HFFc6 (cell line): Measurements from ENCODE around the gene ARHGEF26. TPM values are rescaled to one million over a fixed set of nuclear protein-coding genes. Genes with fewer than 3 reads are reported as not detected.

Experiments
- DNase-seq: peaks from one replicate; pipeline ENCODE4 v3.0.0-alpha.2; 2018
- H3K27ac Mint-ChIP-seq: 2 replicates; pipeline ENCODE4 v1.8.0; 2020; ENCODE audit warnings: mild to moderate bottlenecking, mixed read lengths
- H3K27me3 Mint-ChIP-seq: 2 replicates; pipeline ENCODE4 v1.8.0; 2021; ENCODE audit warnings: mild to moderate bottlenecking, moderate library complexity, mixed read lengths; ENCODE audit not compliant: insufficient read depth
- H3K36me3 Mint-ChIP-seq: 2 replicates; pipeline ENCODE4 v1.8.0; 2021; ENCODE audit warnings: low read depth, mixed read lengths
- H3K4me1 Mint-ChIP-seq: 2 replicates; pipeline ENCODE4 v1.8.0; 2020; ENCODE audit warnings: low read depth, mixed read lengths
- H3K4me3 Mint-ChIP-seq: 2 replicates; pipeline ENCODE4 v1.8.0; 2020; ENCODE audit warnings: mild to moderate bottlenecking, moderate library complexity, mixed read lengths
- H3K9me3 Mint-ChIP-seq: 2 replicates; pipeline ENCODE4 v1.8.0; 2020; ENCODE audit warnings: mild to moderate bottlenecking, mixed read lengths
- CTCF ChIP-seq: fragments of 200-600 bp; sonication (generic); IDR thresholded peaks from 2 replicates; pipeline ENCODE4 v1.5.0; 2021; ENCODE audit warnings: antibody characterized with exemption, mild to moderate bottlenecking
- total RNA-seq, 6 experiments: library from RNA; stranded (reverse); fragmentation: NEBNext Ultra II Directional; extraction: Animal tissue kit (Norgen Biotek cat#: 25700); gene quantifications; 2 replicates in 1 of 6; 3 replicates in 5 of 6; pipeline ENCODE4 v1.2.3, GENCODE V29; 2021

ARHGEF26 gene
- total RNA-seq, 6 experiments from 2014 or later: 0.05 TPM; not detected in 5

DNA sequence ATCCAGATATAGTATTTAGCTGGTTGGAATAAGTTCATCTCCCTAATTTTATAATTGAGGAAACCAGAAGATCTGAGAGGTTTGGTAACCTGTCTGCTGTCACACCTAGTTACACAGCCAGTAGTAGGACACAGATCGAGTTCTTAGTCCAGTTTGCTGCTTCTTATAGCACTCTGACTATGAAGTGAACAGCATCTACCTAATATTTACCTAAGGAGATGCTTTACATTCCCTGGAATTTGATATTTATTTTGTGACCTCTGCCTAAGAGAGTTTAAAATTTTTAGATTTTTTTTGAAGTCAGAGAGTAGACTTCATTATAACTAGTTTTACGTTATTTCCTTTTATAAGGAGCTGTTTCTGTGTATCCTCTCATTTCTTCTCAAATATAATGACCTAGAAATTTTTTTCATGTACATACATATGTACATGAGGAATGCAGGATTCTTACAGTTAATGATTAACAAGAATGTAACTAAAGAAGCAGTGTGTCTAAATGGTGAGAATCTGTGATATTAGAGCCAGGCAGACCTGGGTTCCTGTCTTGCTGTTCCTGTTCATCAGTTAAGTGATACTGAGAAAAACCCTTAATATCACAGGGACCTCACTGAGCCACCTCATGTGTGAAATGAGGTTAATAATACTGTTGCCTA, 4.3 kb downstream of the ARHGEF26 start:
- peaks cover 12% of the 10 kb centered on the region for H3K27me3 Mint-ChIP-seq
- no peak for TF ChIP-seq CTCF

DNA sequence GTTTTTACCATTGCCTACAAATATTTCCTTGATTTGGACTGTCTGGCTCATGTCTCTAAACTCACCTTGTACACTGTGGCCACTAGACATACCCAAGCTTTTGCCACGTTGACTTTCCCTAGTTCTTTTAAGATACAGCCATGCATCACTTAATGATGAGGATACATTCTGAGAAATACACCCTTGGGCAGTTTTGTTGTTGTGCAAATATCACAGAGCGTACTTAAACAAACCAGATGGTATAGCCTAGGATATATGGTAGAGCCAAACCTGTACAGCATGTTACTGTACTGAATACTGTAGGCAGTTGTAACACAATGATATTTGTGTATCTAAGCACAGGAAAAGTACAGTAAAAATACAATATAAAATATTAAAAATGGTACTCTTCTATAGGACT, 5.5 kb downstream of the ARHGEF26 start:
- no peak for TF ChIP-seq CTCF
- Mint-ChIP-seq H3K9me3 (peaks cover 6% of the 10 kb centered on the region; the same call in 1 of the 2 replicates), H3K4me1 (no peaks in the 10 kb centered on the region), H3K36me3 (no peaks in the 10 kb centered on the region; the same call in 1 of the 2 replicates), H3K27ac (no peak overlapping the region), H3K27me3 (peaks cover 8% of the 10 kb centered on the region), H3K4me3 (no peak overlapping the region)
- DNase-seq: no peak

More for the DNA sequence above, 4.3 kb downstream of the ARHGEF26 start:
- no peak for DNase-seq
- Mint-ChIP-seq H3K4me3 (no peak overlapping the region), H3K27ac (no peak overlapping the region), H3K9me3 (peaks cover 6% of the 10 kb centered on the region; the same call in 1 of the 2 replicates), H3K4me1 (no peaks in the 10 kb centered on the region), H3K36me3 (no peaks in the 10 kb centered on the region; the same call in 1 of the 2 replicates)

DNA sequence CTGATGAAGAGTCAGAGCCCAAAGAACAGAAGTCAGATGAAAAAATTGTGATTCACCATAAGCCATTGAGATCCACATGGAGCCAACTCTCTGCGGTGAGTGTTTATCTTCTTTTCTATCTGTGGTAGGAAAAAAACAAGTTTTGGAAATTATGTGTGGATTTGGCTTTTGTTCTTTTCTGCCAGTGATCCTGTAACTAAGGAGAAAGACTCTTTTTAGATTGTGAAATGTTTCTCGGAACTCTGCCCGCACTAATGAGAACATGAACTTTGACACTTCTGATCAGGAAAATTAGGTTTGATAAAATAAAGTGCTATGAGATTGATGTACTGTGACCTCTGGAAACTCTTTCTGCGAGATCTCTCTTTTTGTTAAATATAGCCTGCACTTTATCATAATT, 8.4 kb downstream of the ARHGEF26 start:
- Mint-ChIP-seq H3K27ac (no peak overlapping the region), H3K27me3 (no peaks in the 10 kb centered on the region; the same call in none of the 2 replicates), H3K9me3 (peaks cover 6% of the 10 kb centered on the region; the same call in 1 of the 2 replicates), H3K36me3 (no peaks in the 10 kb centered on the region), H3K4me1 (no peaks in the 10 kb centered on the region), H3K4me3 (no peak overlapping the region)
- no peak for TF ChIP-seq CTCF
- no peak for DNase-seq

DNA sequence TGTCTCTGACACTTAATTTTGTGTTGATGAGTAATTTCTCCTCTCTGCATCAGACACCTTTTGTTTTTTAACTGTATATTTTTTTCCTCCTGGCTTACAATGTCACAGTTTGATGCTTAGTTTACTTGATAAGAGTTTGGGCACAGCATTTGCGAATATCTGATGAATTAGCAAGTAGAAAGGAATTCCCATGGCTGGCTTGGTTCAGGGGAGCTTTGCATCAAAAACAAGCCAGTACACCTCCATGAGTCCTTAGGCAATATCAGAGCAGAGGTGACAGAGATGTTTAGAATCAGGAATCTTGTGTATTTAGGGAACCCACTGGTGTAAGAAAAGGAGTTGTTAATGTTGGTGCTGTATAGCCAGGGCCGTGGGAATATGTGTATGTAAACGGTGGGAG, 9.3 kb downstream of the ARHGEF26 start:
- Mint-ChIP-seq H3K36me3 (no peaks in the 10 kb centered on the region), H3K27me3 (no peaks in the 10 kb centered on the region; the same call in none of the 2 replicates), H3K4me1 (no peaks in the 10 kb centered on the region), H3K4me3 (no peak overlapping the region), H3K27ac (no peak overlapping the region), H3K9me3 (peaks cover 13% of the 10 kb centered on the region)
- no peak for TF ChIP-seq CTCF
- DNase-seq: no peak

GRCh38 chr3:154131830-154132229, 10.6 kb downstream of the ARHGEF26 start:
- Mint-ChIP-seq H3K4me1 (no peaks in the 10 kb centered on the region), H3K27ac (no peak overlapping the region), H3K27me3 (no peaks in the 10 kb centered on the region; the same call in none of the 2 replicates), H3K4me3 (no peak overlapping the region), H3K36me3 (no peaks in the 10 kb centered on the region), H3K9me3 (peaks cover 16% of the 10 kb centered on the region)
- no peak for DNase-seq
- TF ChIP-seq CTCF: no peak
